GM21528 (cell line): ENCODE results near the gene CCDC102A.

Experiments
- ATAC-seq: cut with Tn5 transposase; IDR thresholded peaks from one replicate; pipeline ENCODE4 v1.9.1; 2021; ENCODE audit warnings: mild to moderate bottlenecking, moderate library complexity; ENCODE audit not compliant: unreplicated experiment, low FRiP score

The CCDC102A gene

GRCh38 chr16:57525761-57526160, 10.6 kb downstream of the CCDC102A start:
- ATAC-seq, result no peak

GRCh38 chr16:57522960-57523359, 13.4 kb downstream of the CCDC102A start:
- ATAC-seq, result no peak

- peak; percentile 51 for ATAC-seq
Observed at GRCh38 chr16:57519796-57520360, 16.5 kb downstream of the CCDC102A start.

- ATAC-seq, result no peak
Observed at GRCh38 chr16:57518922-57519321, 17.4 kb downstream of the CCDC102A start.

GRCh38 chr16:57518520-57518919, 17.9 kb downstream of the CCDC102A start:
- no peak for ATAC-seq

GRCh38 chr16:57517397-57518367, 18.7 kb downstream of the CCDC102A start:
- no peak for ATAC-seq

- no peak for ATAC-seq
Observed at GRCh38 chr16:57516773-57517172, 19.6 kb downstream of the CCDC102A start.

- no peak for ATAC-seq
Observed at GRCh38 chr16:57516176-57516725, 20.1 kb downstream of the CCDC102A start.

GRCh38 chr16:57514791-57515600, 21.4 kb downstream of the CCDC102A start:
- no peak for ATAC-seq

- no peak for ATAC-seq
Observed at GRCh38 chr16:57514371-57514770, 22.0 kb downstream of the CCDC102A start.

GRCh38 chr16:57513371-57514102, 22.8 kb downstream of the CCDC102A start:
- ATAC-seq, result no peak

- no peak for ATAC-seq
Observed at GRCh38 chr16:57512296-57513001, 23.9 kb downstream of the CCDC102A start.

- no peak for ATAC-seq
Observed at GRCh38 chr16:57510016-57510871, 26.1 kb downstream of the CCDC102A start.

GRCh38 chr16:57509231-57509923, 27.0 kb downstream of the CCDC102A start:
- no peak for ATAC-seq

- ATAC-seq, result no peak
Observed at GRCh38 chr16:57508035-57508425, 28.3 kb downstream of the CCDC102A start.

GRCh38 chr16:57507136-57508034, 29.0 kb downstream of the CCDC102A start:
- no peak for ATAC-seq

GRCh38 chr16:57505169-57505568, 31.2 kb downstream of the CCDC102A start:
- ATAC-seq, result no peak
